Esophagus muscularis mucosa (tissue), 3 donors: Measurements from ENCODE around the gene PSMD13.

Experiments used
- EP300 ChIP-seq: sonication (generic); formaldehyde crosslinking; IDR thresholded peaks from one replicate; pipeline ENCODE4 v1.6.1; 2017; ENCODE audit warnings: antibody characterized with exemption
- TF ChIP-seq, protein P1 (sequence below), 3 experiments: fragments of 200-600 bp in 2 of 3; fragments of 450-650 bp in 1 of 3; sonication (generic) in 2 of 3; IDR thresholded peaks; one replicate each; pipeline ENCODE4 v1.5.1; 2017 to 2019; ENCODE audit warnings: antibody characterized with exemption in 3 of 3, mild to moderate bottlenecking in 2 of 3, moderate library complexity in 1 of 3

DNA sequence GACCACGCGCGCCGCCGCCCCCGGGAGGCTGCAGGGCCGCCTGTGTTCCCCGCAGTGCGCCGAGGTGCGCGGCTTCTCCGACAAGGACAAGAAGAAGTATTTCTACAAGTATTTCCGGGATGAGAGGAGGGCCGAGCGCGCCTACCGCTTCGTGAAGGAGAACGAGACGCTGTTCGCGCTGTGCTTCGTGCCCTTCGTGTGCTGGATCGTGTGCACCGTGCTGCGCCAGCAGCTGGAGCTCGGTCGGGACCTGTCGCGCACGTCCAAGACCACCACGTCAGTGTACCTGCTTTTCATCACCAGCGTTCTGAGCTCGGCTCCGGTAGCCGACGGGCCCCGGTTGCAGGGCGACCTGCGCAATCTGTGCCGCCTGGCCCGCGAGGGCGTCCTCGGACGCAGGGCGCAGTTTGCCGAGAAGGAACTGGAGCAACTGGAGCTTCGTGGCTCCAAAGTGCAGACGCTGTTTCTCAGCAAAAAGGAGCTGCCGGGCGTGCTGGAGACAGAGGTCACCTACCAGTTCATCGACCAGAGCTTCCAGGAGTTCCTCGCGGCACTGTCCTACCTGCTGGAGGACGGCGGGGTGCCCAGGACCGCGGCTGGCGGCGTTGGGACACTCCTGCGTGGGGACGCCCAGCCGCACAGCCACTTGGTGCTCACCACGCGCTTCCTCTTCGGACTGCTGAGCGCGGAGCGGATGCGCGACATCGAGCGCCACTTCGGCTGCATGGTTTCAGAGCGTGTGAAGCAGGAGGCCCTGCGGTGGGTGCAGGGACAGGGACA lies 44.1 kb downstream of the PSMD13 start:
- TF ChIP-seq, protein P1, sequence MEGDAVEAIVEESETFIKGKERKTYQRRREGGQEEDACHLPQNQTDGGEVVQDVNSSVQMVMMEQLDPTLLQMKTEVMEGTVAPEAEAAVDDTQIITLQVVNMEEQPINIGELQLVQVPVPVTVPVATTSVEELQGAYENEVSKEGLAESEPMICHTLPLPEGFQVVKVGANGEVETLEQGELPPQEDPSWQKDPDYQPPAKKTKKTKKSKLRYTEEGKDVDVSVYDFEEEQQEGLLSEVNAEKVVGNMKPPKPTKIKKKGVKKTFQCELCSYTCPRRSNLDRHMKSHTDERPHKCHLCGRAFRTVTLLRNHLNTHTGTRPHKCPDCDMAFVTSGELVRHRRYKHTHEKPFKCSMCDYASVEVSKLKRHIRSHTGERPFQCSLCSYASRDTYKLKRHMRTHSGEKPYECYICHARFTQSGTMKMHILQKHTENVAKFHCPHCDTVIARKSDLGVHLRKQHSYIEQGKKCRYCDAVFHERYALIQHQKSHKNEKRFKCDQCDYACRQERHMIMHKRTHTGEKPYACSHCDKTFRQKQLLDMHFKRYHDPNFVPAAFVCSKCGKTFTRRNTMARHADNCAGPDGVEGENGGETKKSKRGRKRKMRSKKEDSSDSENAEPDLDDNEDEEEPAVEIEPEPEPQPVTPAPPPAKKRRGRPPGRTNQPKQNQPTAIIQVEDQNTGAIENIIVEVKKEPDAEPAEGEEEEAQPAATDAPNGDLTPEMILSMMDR (IDR thresholded peaks at IDR 0.05): no peak
- no peak for TF ChIP-seq EP300
